HL-60 (cell line): ENCODE data around the gene ELMO1.

ENCODE experiments used
- DNase-seq, 2 experiments: peaks; one replicate each; pipeline ENCODE4 v3.0.0-alpha.2; 2010 to 2020; ENCODE audit warnings: low read depth in 1 of 2, low spot score in 1 of 2
- H3K27ac ChIP-seq: fragments of 250-450 bp; sonication (Bioruptor Pico); replicated peaks from 2 replicates; pipeline ENCODE4 v1.5.1; 2020; ENCODE audit warnings: mild to moderate bottlenecking, moderate library complexity
- H3K27me3 ChIP-seq: fragments of 250-450 bp; sonication (Bioruptor Pico); 2 replicates; pipeline ENCODE4 v1.5.1; 2021; ENCODE audit warnings: mild to moderate bottlenecking, moderate library complexity; ENCODE audit not compliant: insufficient read depth, poor library complexity, severe bottlenecking
- H3K4me3 ChIP-seq: replicated peaks from 2 replicates; pipeline ENCODE4 v1.5.1; 2011; ENCODE audit warnings: mild to moderate bottlenecking, control low read depth, low read length; ENCODE audit not compliant: insufficient read depth
- GABPA ChIP-seq: IDR thresholded peaks from 2 replicates; pipeline ENCODE4 v1.6.1; 2012; ENCODE audit warnings: low read depth
- POLR2AphosphoS5 ChIP-seq: IDR thresholded peaks from 2 replicates; pipeline ENCODE4 v1.6.1; 2012; ENCODE audit warnings: low read depth
- REST ChIP-seq: IDR thresholded peaks from 2 replicates; pipeline ENCODE4 v1.6.1; 2012; ENCODE audit warnings: low read depth; ENCODE audit not compliant: insufficient replicate concordance
- SPI1 ChIP-seq: IDR thresholded peaks from 2 replicates; pipeline ENCODE4 v1.6.1; 2012; ENCODE audit warnings: low read depth, mild to moderate bottlenecking, borderline replicate concordance
- TF ChIP-seq, protein P1 (sequence below): IDR thresholded peaks from one replicate; pipeline ENCODE4 v1.5.1; 2011; ENCODE audit warnings: low read length, control low read depth, inconsistent platforms; ENCODE audit not compliant: insufficient read depth

Gene ELMO1

DNA sequence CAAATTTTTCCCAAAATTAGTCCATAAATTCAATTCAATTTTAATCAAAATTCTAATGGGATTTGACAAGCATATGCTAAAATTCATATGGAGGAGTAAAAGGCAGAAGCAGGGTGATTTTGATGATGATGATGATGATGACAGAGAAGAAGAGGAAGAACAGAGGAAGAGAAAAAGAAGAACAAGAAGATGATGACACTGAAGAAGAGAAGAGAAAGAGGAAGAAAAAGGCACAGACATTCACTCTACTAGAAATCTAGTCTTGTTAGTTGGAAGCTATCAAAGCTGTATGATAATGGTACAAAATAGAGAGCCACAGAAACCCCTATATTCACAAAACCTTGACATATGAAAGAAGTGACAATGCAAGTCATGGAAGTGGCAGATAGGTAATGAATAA lies 157.9 kb downstream of the ELMO1 start:
- H3K4me3 ChIP-seq, result no peak overlapping the region
- TF ChIP-seq, protein P1, sequence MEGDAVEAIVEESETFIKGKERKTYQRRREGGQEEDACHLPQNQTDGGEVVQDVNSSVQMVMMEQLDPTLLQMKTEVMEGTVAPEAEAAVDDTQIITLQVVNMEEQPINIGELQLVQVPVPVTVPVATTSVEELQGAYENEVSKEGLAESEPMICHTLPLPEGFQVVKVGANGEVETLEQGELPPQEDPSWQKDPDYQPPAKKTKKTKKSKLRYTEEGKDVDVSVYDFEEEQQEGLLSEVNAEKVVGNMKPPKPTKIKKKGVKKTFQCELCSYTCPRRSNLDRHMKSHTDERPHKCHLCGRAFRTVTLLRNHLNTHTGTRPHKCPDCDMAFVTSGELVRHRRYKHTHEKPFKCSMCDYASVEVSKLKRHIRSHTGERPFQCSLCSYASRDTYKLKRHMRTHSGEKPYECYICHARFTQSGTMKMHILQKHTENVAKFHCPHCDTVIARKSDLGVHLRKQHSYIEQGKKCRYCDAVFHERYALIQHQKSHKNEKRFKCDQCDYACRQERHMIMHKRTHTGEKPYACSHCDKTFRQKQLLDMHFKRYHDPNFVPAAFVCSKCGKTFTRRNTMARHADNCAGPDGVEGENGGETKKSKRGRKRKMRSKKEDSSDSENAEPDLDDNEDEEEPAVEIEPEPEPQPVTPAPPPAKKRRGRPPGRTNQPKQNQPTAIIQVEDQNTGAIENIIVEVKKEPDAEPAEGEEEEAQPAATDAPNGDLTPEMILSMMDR, result no peak
- peak; percentile 26; the same call in 1 of the 2 replicates for TF ChIP-seq SPI1
- no peaks in the 10 kb centered on the region for H3K27me3 ChIP-seq
- DNase-seq, result no peak
- no peak overlapping the region for H3K27ac ChIP-seq

DNA sequence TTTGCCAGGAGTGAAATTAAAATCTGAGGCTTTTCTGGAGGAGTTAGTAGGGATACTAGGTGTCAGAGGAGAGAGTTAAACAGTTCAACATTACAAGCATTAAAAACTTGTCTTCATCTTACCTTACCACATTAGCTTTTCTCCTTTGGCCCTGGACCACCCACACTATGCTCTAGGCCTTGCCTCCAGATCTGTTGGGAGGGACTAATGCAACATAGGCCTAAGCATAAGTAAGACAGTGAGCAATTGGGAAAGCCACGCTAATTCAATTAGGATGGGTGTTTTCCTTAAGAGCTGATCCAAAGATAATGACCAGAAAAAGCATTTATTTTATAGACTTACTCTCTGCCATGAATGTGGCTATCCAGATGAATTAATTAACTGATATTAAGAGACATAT lies 158.9 kb downstream of the ELMO1 start:
- Histone ChIP-seq H3K4me3 (no peak overlapping the region), H3K27ac (no peak overlapping the region), H3K27me3 (no peaks in the 10 kb centered on the region)
- no peak for DNase-seq
- no peak for TF ChIP-seq SPI1
- no peak for TF ChIP-seq GABPA
- no peak for TF ChIP-seq POLR2AphosphoS5
- no peak for TF ChIP-seq REST
- TF ChIP-seq, protein P1, result no peak

DNA sequence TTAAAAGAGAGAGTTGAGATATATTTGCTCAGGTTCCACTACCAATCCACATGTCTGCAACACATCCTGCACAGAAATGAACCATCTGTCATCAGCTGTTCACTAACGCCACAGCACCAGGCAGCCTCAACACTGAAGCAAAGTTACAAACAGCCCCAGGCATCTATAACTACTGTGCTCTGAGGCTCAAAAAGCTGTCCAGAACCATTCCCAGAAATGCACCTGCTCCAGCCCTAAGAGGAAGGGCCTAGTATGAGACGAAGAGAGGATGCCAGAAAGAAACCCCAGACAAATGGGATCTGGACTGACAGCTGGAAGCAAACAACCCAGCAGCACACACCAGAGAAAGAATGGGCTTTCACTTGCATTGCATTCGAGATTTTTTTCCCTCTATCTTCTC lies 159.3 kb downstream of the ELMO1 start:
- no peak for TF ChIP-seq REST
- TF ChIP-seq, protein P1, result no peak
- TF ChIP-seq SPI1, result no peak
- no peak for TF ChIP-seq POLR2AphosphoS5
- no peak for TF ChIP-seq GABPA
- Histone ChIP-seq H3K27ac (no peak overlapping the region), H3K27me3 (no peaks in the 10 kb centered on the region), H3K4me3 (no peak overlapping the region)
- no peak for DNase-seq

DNA sequence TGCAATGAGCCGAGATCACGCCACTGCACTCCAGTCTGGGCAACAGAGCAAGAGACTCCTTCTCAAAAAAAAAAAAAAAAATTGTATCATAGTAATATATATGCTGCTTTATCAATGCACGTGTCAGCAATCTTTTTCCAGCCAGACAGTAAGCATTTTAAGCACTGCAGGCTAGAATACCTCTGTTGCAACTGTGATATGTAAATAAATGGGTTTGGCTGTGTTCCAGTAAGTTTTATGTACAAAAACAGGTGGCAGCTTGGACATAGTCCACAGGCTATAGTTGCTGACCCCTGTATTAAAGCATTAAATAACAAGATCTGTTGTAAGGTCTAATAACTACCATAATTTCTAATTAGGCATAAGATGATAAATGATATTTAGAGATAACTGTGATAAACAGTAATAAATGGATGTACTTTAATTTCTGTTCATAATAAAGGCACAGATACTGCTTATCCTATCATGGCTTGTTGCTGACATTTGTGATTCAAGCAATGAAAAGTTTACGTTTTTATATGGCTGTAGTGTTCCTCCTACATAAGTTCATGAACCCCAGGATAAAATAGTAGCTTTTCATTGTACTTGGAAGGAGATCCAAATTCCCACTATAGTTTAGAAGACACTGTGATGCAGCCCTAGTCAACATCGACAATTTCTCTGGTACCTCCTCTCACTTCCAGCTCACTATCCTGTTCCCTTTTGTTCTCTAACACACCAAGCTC lies 161.4 kb downstream of the ELMO1 start:
- DNase-seq, result no peak
- no peak for TF ChIP-seq GABPA
- TF ChIP-seq, protein P1, result no peak
- no peak overlapping the region for H3K4me3 ChIP-seq
- H3K27me3 ChIP-seq, result no peaks in the 10 kb centered on the region
- no peak overlapping the region for H3K27ac ChIP-seq
